Mesenchymal stem cell (in vitro differentiated cells and primary cell): ENCODE data around the gene ADH4.

Experiments
- DNase-seq: peaks from one replicate; pipeline ENCODE4 v3.0.0-alpha.2; 2013
- H2AFZ ChIP-seq: one replicate; pipeline ENCODE4 v1.6.1; 2013; ENCODE audit warnings: low read depth, mild to moderate bottlenecking, control low read depth, inconsistent platforms, low read length, moderate library complexity
- H2AK5ac ChIP-seq: 2 replicates; pipeline ENCODE4 v1.6.1; 2013; ENCODE audit warnings: low read length, moderate library complexity, mild to moderate bottlenecking, inconsistent platforms; ENCODE audit not compliant: severe bottlenecking
- H2BK120ac ChIP-seq: one replicate; pipeline ENCODE4 v1.6.1; 2013; ENCODE audit warnings: low read depth, mild to moderate bottlenecking, inconsistent platforms, low read length, moderate library complexity
- H2BK12ac ChIP-seq, 2 experiments: one replicate each; pipeline ENCODE4 v1.6.1; 2013; ENCODE audit warnings: inconsistent platforms in 2 of 2, low read length in 2 of 2, mild to moderate bottlenecking in 2 of 2, moderate library complexity in 2 of 2, control low read depth in 1 of 2
- H2BK15ac ChIP-seq: one replicate; pipeline ENCODE4 v1.6.1; 2013; ENCODE audit warnings: mild to moderate bottlenecking, low read depth, inconsistent platforms; ENCODE audit not compliant: poor library complexity, severe bottlenecking
- H2BK5ac ChIP-seq: 2 replicates; pipeline ENCODE4 v1.6.1; 2013; ENCODE audit warnings: low read depth, mild to moderate bottlenecking, low read length, control low read depth, inconsistent platforms; ENCODE audit not compliant: poor library complexity, severe bottlenecking
- H3K14ac ChIP-seq, 2 experiments: one replicate each; pipeline ENCODE4 v1.6.1; 2013; ENCODE audit warnings: inconsistent platforms in 2 of 2, low read length in 2 of 2, control low read depth in 1 of 2, mild to moderate bottlenecking in 1 of 2, moderate library complexity in 1 of 2
- H3K18ac ChIP-seq, 2 experiments: one replicate each; pipeline ENCODE4 v1.6.1; 2013; ENCODE audit warnings: inconsistent platforms in 2 of 2, low read length in 2 of 2, control low read depth in 1 of 2, low read depth in 1 of 2, mild to moderate bottlenecking in 1 of 2
- H3K23ac ChIP-seq, 2 experiments: one replicate each; pipeline ENCODE4 v1.6.1; 2013; ENCODE audit warnings: inconsistent platforms in 2 of 2, low read length in 2 of 2, mild to moderate bottlenecking in 2 of 2, moderate library complexity in 2 of 2, control low read depth in 1 of 2
- H3K27ac ChIP-seq: 2 replicates; pipeline ENCODE4 v1.5.1; 2013; ENCODE audit warnings: mild to moderate bottlenecking, moderate library complexity, low read length, control low read depth, inconsistent platforms; ENCODE audit not compliant: poor library complexity, severe bottlenecking
- H3K27me3 ChIP-seq, 2 experiments: 2 replicates each; pipeline versions ENCODE4 v1.6.1 to v1.7.0; 2013; ENCODE audit warnings: low read length in 2 of 2, mild to moderate bottlenecking in 2 of 2, moderate library complexity in 2 of 2, control low read depth in 1 of 2, inconsistent platforms in 1 of 2; ENCODE audit not compliant: control insufficient read depth in 1 of 2, insufficient read depth in 1 of 2
- H3K36me3 ChIP-seq, 2 experiments: 2 replicates each; pipeline versions ENCODE4 v1.6.1 to v1.7.0; 2013; ENCODE audit warnings: low read length in 2 of 2, control low read depth in 1 of 2, inconsistent platforms in 1 of 2, low read depth in 1 of 2, mild to moderate bottlenecking in 1 of 2; ENCODE audit not compliant: insufficient read depth in 2 of 2, control insufficient read depth in 1 of 2
- H3K4ac ChIP-seq, 2 experiments: one replicate each; pipeline ENCODE4 v1.6.1; 2013; ENCODE audit warnings: inconsistent platforms in 2 of 2, low read length in 2 of 2, mild to moderate bottlenecking in 2 of 2, moderate library complexity in 2 of 2, control low read depth in 1 of 2, low read depth in 1 of 2
- H3K4me1 ChIP-seq: 2 replicates; pipeline ENCODE4 v1.6.1; 2013; ENCODE audit warnings: low read depth, low read length, control low read depth; ENCODE audit not compliant: control insufficient read depth, insufficient read depth
- H3K4me2 ChIP-seq: 2 replicates; pipeline ENCODE4 v1.6.1; 2013; ENCODE audit warnings: low read length, mild to moderate bottlenecking, inconsistent platforms; ENCODE audit not compliant: poor library complexity, severe bottlenecking
- H3K4me3 ChIP-seq, 2 experiments: 2 replicates each; pipeline versions ENCODE4 v1.5.1 to v1.7.0; 2013; ENCODE audit warnings: low read length in 2 of 2, mild to moderate bottlenecking in 2 of 2, control low read depth in 1 of 2, low read depth in 1 of 2; ENCODE audit not compliant: insufficient read depth in 1 of 2
- H3K79me1 ChIP-seq: replicated peaks from 2 replicates; pipeline ENCODE4 v1.6.1; 2013; ENCODE audit warnings: mild to moderate bottlenecking, control low read depth, low read length, inconsistent platforms; ENCODE audit not compliant: poor library complexity, severe bottlenecking
- H3K9ac ChIP-seq: 2 replicates; pipeline ENCODE4 v1.7.0; 2013; ENCODE audit warnings: mild to moderate bottlenecking, low read length, moderate library complexity
- H3K9me3 ChIP-seq: 2 replicates; pipeline ENCODE4 v1.7.0; 2013; ENCODE audit warnings: mild to moderate bottlenecking, low read length; ENCODE audit not compliant: control insufficient read depth
- H4K8ac ChIP-seq: one replicate; pipeline ENCODE4 v1.6.1; 2013; ENCODE audit warnings: inconsistent platforms, mild to moderate bottlenecking, low read length, moderate library complexity
- H4K91ac ChIP-seq: one replicate; pipeline ENCODE4 v1.6.1; 2013; ENCODE audit warnings: mild to moderate bottlenecking, low read length, inconsistent platforms
- WGBS: methylation state at CpG from one replicate; pipeline ENCODE4 v1.1.7; 2013; ENCODE audit warnings: mixed read lengths; 5-methylcytosine and 5-hydroxymethylcytosine counted together

The ADH4 gene

GRCh38 chr4:99151452-99151851 is 7.4 kb upstream of the ADH4 start:
- H3K23ac ChIP-seq = no peak overlapping the region

GRCh38 chr4:99149426-99150019 is 5.4 kb upstream of the ADH4 start:
- Histone ChIP-seq H3K18ac (no peak overlapping the region), H2BK12ac (no peak overlapping the region), H2BK15ac (no peak overlapping the region), H3K79me1 (no peaks in the 10 kb centered on the region), H3K14ac (no peak overlapping the region), H3K4me1 (no peaks in the 10 kb centered on the region), H3K4me3 (no peak overlapping the region), H2AK5ac (no peak overlapping the region), H3K23ac (no peak overlapping the region), H4K91ac (no peak overlapping the region), H3K4ac (no peak overlapping the region), H3K27me3 (no peaks in the 10 kb centered on the region), H3K36me3 (peaks cover 0 to 8% of the 10 kb centered on the region in 2 experiments), H2BK5ac (no peak overlapping the region), H3K9ac (no peak overlapping the region), H2BK120ac (no peak overlapping the region), H3K9me3 (peaks cover 12% of the 10 kb centered on the region), H2AFZ (no peak overlapping the region), H4K8ac (no peak overlapping the region), H3K27ac (no peak overlapping the region), H3K4me2 (no peak overlapping the region)
- DNase-seq = no peak
- 40% methylated on average over 1 of the region's 6 CpGs for WGBS

More at GRCh38 chr4:99151452-99151851, 7.4 kb upstream of the ADH4 start:
- Histone ChIP-seq H4K91ac (no peak overlapping the region), H3K36me3 (peaks cover 0 to 14% of the 10 kb centered on the region in 2 experiments), H3K27me3 (no peaks in the 10 kb centered on the region), H3K4me1 (no peaks in the 10 kb centered on the region), H3K79me1 (no peaks in the 10 kb centered on the region), H2AK5ac (no peak overlapping the region), H3K4ac (no peak overlapping the region), H3K18ac (no peak overlapping the region), H2AFZ (no peak overlapping the region), H2BK5ac (no peak overlapping the region), H2BK120ac (no peak overlapping the region), H3K27ac (no peak overlapping the region), H3K9ac (no peak overlapping the region), H3K4me2 (no peak overlapping the region), H3K4me3 (no peak overlapping the region), H3K14ac (no peak overlapping the region), H2BK12ac (no peak overlapping the region), H3K9me3 (peaks cover 12% of the 10 kb centered on the region), H4K8ac (no peak overlapping the region), H2BK15ac (no peak overlapping the region)
- 80% methylated on average over 2 of the region's 3 CpGs for WGBS
- no peak for DNase-seq

- no peak overlapping the region for H3K27ac ChIP-seq
- H2BK120ac ChIP-seq = no peak overlapping the region
- H3K4me1 ChIP-seq = no peaks in the 10 kb centered on the region
- H3K9ac ChIP-seq = no peak overlapping the region
- no peak overlapping the region for H4K91ac ChIP-seq
- H2AK5ac ChIP-seq = no peak overlapping the region
- no peak overlapping the region for H3K4me2 ChIP-seq
- H2BK15ac ChIP-seq = no peak overlapping the region
- H3K4me3 ChIP-seq = no peak overlapping the region
- H3K23ac ChIP-seq = no peak overlapping the region
- peaks cover 12% of the 10 kb centered on the region for H3K9me3 ChIP-seq
- H4K8ac ChIP-seq = no peak overlapping the region
- no peak overlapping the region for H3K4ac ChIP-seq
- no peak overlapping the region for H2AFZ ChIP-seq
- no CpG with 5 or more reads among the region's 1 CpG for WGBS
- H3K79me1 ChIP-seq = no peaks in the 10 kb centered on the region
- H2BK12ac ChIP-seq = no peak overlapping the region
- H2BK5ac ChIP-seq = no peak overlapping the region
- H3K27me3 ChIP-seq = no peaks in the 10 kb centered on the region
- H3K18ac ChIP-seq = no peak overlapping the region
- H3K14ac ChIP-seq = no peak overlapping the region
- H3K36me3 ChIP-seq = peaks cover 0 to 3% of the 10 kb centered on the region in 2 experiments
- no peak for DNase-seq
These were observed 4.5 kb upstream of the ADH4 start for GRCh38 chr4:99148550-99148949.

- no peak overlapping the region for H4K91ac ChIP-seq
- no peak overlapping the region for H3K4ac ChIP-seq
- no peaks in the 10 kb centered on the region for H3K79me1 ChIP-seq
- H3K4me1 ChIP-seq = no peaks in the 10 kb centered on the region
- no peak overlapping the region for H2AK5ac ChIP-seq
- no peak overlapping the region for H3K27ac ChIP-seq
- H3K4me2 ChIP-seq = no peak overlapping the region
- H3K9me3 ChIP-seq = no peaks in the 10 kb centered on the region
- H2BK12ac ChIP-seq = no peak overlapping the region
- no peaks in the 10 kb centered on the region for H3K36me3 ChIP-seq
- no peak overlapping the region for H3K4me3 ChIP-seq
- no peak overlapping the region for H3K14ac ChIP-seq
- DNase-seq = no peak
- H3K27me3 ChIP-seq = no peaks in the 10 kb centered on the region
- no peak overlapping the region for H2BK5ac ChIP-seq
- no peak overlapping the region for H2AFZ ChIP-seq
- H3K18ac ChIP-seq = no peak overlapping the region
- no peak overlapping the region for H3K9ac ChIP-seq
- no peak overlapping the region for H2BK120ac ChIP-seq
- no CpG with 5 or more reads among the region's 1 CpG for WGBS
- H2BK15ac ChIP-seq = no peak overlapping the region
- no peak overlapping the region for H3K23ac ChIP-seq
- no peak overlapping the region for H4K8ac ChIP-seq
These were observed 490 bp upstream of the ADH4 start for GRCh38 chr4:99144587-99144986.
